ENCODE results near the gene ADAP1.

Gene ADAP1

DNA sequence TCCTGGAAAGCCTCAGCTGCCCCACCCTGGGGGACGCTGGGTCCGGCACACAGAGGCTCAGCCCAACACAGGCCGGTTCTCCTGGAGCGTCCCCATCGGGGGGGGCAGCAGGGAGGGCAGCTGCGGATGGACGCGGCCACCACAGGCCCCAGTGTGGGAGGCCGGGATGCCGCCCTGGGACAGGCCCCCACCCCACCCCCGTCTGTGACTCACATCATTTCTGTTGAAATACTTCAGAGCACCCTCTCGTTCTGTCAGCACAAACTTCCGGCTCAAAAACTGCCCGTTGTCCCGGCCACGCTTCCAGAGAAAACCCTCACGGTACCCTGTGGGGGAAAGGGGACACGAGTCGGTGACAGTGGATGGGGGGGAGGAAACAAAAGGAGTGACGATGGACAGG is 49.6 kb downstream of the ADAP1 start:
- DNase-seq (ENCODE audit: low read depth) = peak; percentile 29
- no peak overlapping the region for H3K4me3 ChIP-seq (ENCODE audit: low read length)
- TF ChIP-seq CTCF (IDR thresholded peaks at IDR 0.05; ENCODE audit: insufficient read depth, low read depth, low read length, missing control alignments) = no peak

DNA sequence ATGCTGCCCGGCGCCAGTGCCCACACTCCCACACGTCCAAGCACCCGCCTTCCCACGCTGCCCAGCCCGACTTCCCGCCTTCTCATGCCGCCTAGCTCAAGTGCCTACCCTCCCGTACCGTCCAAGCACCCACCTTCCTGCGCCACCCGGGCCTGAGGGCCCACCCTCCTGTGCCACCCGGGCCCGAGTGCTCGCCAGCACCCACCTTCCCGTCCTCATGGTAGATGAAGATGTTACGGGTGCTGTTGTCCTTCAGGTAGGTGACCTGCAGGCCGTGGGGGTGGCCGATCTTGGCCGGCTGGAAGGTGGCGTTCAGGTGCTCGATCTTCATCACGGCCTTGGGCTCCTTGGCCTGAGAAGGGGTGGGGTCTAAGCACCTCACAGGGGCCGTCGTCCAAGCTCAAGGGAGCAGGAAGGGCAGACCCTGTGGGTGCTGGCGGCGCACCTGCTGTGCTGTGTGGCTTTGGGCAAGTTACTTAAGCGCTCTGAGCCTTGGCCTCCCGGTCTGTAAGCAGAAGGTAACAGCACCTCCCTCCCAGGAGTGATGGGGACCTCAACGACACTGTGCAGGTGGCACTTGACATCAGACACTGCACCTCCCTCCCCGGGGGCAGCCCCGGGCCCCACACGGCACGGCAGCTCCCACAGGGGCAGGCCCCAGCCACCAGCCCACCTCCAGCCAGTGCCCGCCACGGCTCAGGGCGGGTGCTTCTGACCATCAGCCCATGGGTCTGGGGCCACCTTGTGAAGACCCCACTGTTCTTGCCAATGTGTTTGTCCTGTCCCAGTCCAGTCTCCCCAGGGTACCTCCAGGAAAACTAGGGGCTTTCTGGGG is 50.3 kb downstream of the ADAP1 start:
- DNase-seq (ENCODE audit: low read depth) = no peak
- no peak for TF ChIP-seq CTCF (IDR thresholded peaks at IDR 0.05; ENCODE audit: insufficient read depth, low read depth, low read length, missing control alignments)
- no peak overlapping the region for H3K4me3 ChIP-seq (ENCODE audit: low read length)

- no peak overlapping the region for H3K4me3 ChIP-seq (ENCODE audit: low read length)
- TF ChIP-seq CTCF (IDR thresholded peaks at IDR 0.05; ENCODE audit: insufficient read depth, low read depth, low read length, missing control alignments) = no peak
- no peak for DNase-seq (ENCODE audit: low read depth)
Measured at GRCh38 chr7:902996-903395, 51.5 kb downstream of the ADAP1 start.

- no peak for TF ChIP-seq CTCF (IDR thresholded peaks at IDR 0.05; ENCODE audit: insufficient read depth, low read depth, low read length, missing control alignments)
- no peak overlapping the region for H3K4me3 ChIP-seq (ENCODE audit: low read length)
- peak; percentile 81 for DNase-seq (ENCODE audit: low read depth)
Measured at GRCh38 chr7:901388-902154, 52.9 kb downstream of the ADAP1 start.

- no peak for TF ChIP-seq CTCF (IDR thresholded peaks at IDR 0.05; ENCODE audit: insufficient read depth, low read depth, low read length, missing control alignments)
- no peak for DNase-seq (ENCODE audit: low read depth)
Measured at GRCh38 chr7:901041-901387, 53.5 kb downstream of the ADAP1 start.

GRCh38 chr7:900331-901040 is 54.0 kb downstream of the ADAP1 start:
- no peak for DNase-seq (ENCODE audit: low read depth)
- no peak for TF ChIP-seq CTCF (IDR thresholded peaks at IDR 0.05; ENCODE audit: insufficient read depth, low read depth, low read length, missing control alignments)
- no peak overlapping the region for H3K4me3 ChIP-seq (ENCODE audit: low read length)

More at GRCh38 chr7:901041-901387, 53.5 kb downstream of the ADAP1 start:
- H3K4me3 ChIP-seq (ENCODE audit: low read length) = no peak overlapping the region

All from epithelial cell of esophagus (primary cell).